SK-N-SH (cell line): ENCODE data around the gene ARL14EPL. TPM values are rescaled to one million over a fixed set of nuclear protein-coding genes. Genes with fewer than 3 reads are reported as not detected.

ENCODE experiments used
- CTCF ChIA-PET: fragments of 300-600, 350-600 bp; formaldehyde crosslinking; extraction: SDS; loops from one replicate; lab custom pipeline; 2021; lab: Yijun Ruan, JAX
- POLR2A ChIA-PET: fragments of 350-600 bp; sonication (Branson Sonifier 250); formaldehyde crosslinking; extraction: SDS; loops from one replicate; lab custom pipeline; 2020; ENCODE audit warnings: antibody characterized with exemption, inconsistent platforms; lab: Yijun Ruan, JAX
- DNase-seq: peaks from one replicate; pipeline ENCODE4 v3.0.0; 2012
- H2AFZ ChIP-seq: fragments of 200-600 bp; sonication (generic); 2 replicates; pipeline ENCODE4 v1.8.1; 2016; ENCODE audit warnings: antibody characterized with exemption, mild to moderate bottlenecking, low read depth
- H3F3A ChIP-seq: fragments of 200-600 bp; sonication (generic); replicated peaks from 2 replicates; pipeline ENCODE3; 2016; ENCODE audit warnings: antibody characterized with exemption, mild to moderate bottlenecking; ENCODE audit not compliant: insufficient read depth
- H3K27ac ChIP-seq, 2 experiments: fragments of 200-500 bp in 1 of 2; fragments of 200-600 bp in 1 of 2; sonication (Bioruptor generic) in 1 of 2; sonication (generic), shearing (Covaris generic) in 1 of 2; 2 replicates each; pipeline versions ENCODE4 v1.5.1 to v1.6.1; 2014 to 2016; ENCODE audit warnings: low read depth in 2 of 2, inconsistent platforms in 1 of 2, low read length in 1 of 2, mild to moderate bottlenecking in 1 of 2, mixed read lengths in 1 of 2
- H3K27me3 ChIP-seq: fragments of 200-600 bp; sonication (generic), shearing (Covaris generic); 2 replicates; pipeline ENCODE4 v1.6.1; 2016; ENCODE audit warnings: mixed run types; ENCODE audit not compliant: insufficient read depth
- H3K36me3 ChIP-seq, 2 experiments: fragments of 200-500 bp in 1 of 2; fragments of 200-600 bp in 1 of 2; sonication (Bioruptor generic) in 1 of 2; sonication (generic) in 1 of 2; replicated peaks in 1 of 2; 2 replicates each; pipeline versions ENCODE3 to v1.5.1; 2014 to 2016; ENCODE audit warnings: low read length in 1 of 2, mild to moderate bottlenecking in 1 of 2; ENCODE audit not compliant: insufficient read depth in 2 of 2, control insufficient read depth in 1 of 2
- H3K4me1 ChIP-seq, 2 experiments: fragments of 200-500 bp in 1 of 2; fragments of 200-600 bp in 1 of 2; sonication (Bioruptor generic) in 1 of 2; sonication (generic), shearing (Covaris generic) in 1 of 2; 2 replicates each; pipeline versions ENCODE4 v1.5.1 to v1.6.1; 2014 to 2016; ENCODE audit warnings: low read depth in 1 of 2, low read length in 1 of 2, mixed run types in 1 of 2; ENCODE audit not compliant: insufficient read depth in 2 of 2, control insufficient read depth in 1 of 2
- H3K4me2 ChIP-seq: fragments of 200-600 bp; sonication (generic), shearing (Covaris generic); 2 replicates; pipeline ENCODE4 v1.6.1; 2017; ENCODE audit warnings: mixed run types
- H3K4me3 ChIP-seq, 2 experiments: fragments of 200-500 bp in 1 of 2; fragments of 200-600 bp in 1 of 2; sonication (Bioruptor generic) in 1 of 2; sonication (generic), shearing (Covaris generic) in 1 of 2; 2 replicates each; pipeline versions ENCODE4 v1.5.1 to v1.8.1; 2014 to 2016; ENCODE audit warnings: low read depth in 2 of 2, inconsistent platforms in 1 of 2, low read length in 1 of 2, mild to moderate bottlenecking in 1 of 2, mixed read lengths in 1 of 2, moderate library complexity in 1 of 2
- H3K79me2 ChIP-seq: fragments of 200-600 bp; sonication (generic); 2 replicates; pipeline ENCODE4 v1.8.1; 2017; ENCODE audit warnings: mild to moderate bottlenecking; ENCODE audit not compliant: insufficient read depth
- H3K9ac ChIP-seq: fragments of 200-600 bp; sonication (generic); 2 replicates; pipeline ENCODE4 v1.6.1; 2017; ENCODE audit warnings: mixed run types
- H3K9me2 ChIP-seq: fragments of 200-600 bp; sonication (generic); 2 replicates; pipeline ENCODE4 v1.6.1; 2017; ENCODE audit warnings: mixed run types
- H3K9me3 ChIP-seq: fragments of 200-600 bp; sonication (generic); 2 replicates; pipeline ENCODE4 v1.6.1; 2017; ENCODE audit warnings: mixed run types, mild to moderate bottlenecking, moderate library complexity
- H4K20me1 ChIP-seq: fragments of 200-600 bp; sonication (generic); 2 replicates; pipeline ENCODE4 v1.6.1; 2017; ENCODE audit warnings: mild to moderate bottlenecking, mixed run types; ENCODE audit not compliant: insufficient read depth
- EP300 ChIP-seq, 2 experiments: IDR thresholded peaks; 2 replicates each; pipeline versions ENCODE4 v1.4.0 to v1.6.1; 2012; ENCODE audit warnings: borderline replicate concordance in 1 of 2, low read depth in 1 of 2, low read length in 1 of 2
- FOSL2 ChIP-seq: IDR thresholded peaks from 2 replicates; pipeline ENCODE4 v1.4.0; 2012; ENCODE audit warnings: low read depth, mild to moderate bottlenecking, moderate library complexity, borderline replicate concordance
- FOXJ3 ChIP-seq: sonication (generic); formaldehyde crosslinking; IDR thresholded peaks from 2 replicates; pipeline ENCODE4 v1.5.1; 2020; ENCODE audit warnings: mild to moderate bottlenecking, missing genetic modification reagents
- JUND ChIP-seq: IDR thresholded peaks from 2 replicates; pipeline ENCODE4 v1.4.0; 2012
- MEF2A ChIP-seq: IDR thresholded peaks from 2 replicates; pipeline ENCODE4 v1.4.0; 2012; ENCODE audit warnings: low read depth, borderline replicate concordance
- NRF1 ChIP-seq: IDR thresholded peaks from 2 replicates; pipeline ENCODE4 v1.6.1; 2012; ENCODE audit warnings: low read depth, mild to moderate bottlenecking, low read length
- PBX3 ChIP-seq: IDR thresholded peaks from 2 replicates; pipeline ENCODE4; 2012
- POLR2AphosphoS5 ChIP-seq: IDR thresholded peaks from 2 replicates; pipeline ENCODE4 v1.6.1; 2012; ENCODE audit warnings: low read depth, low read length
- RCOR1 ChIP-seq: fragments of 150-350 bp; IDR thresholded peaks from 2 replicates; pipeline ENCODE4 v1.6.1; 2017; ENCODE audit warnings: antibody characterized with exemption, low read length
- RFX5 ChIP-seq: IDR thresholded peaks from 2 replicates; pipeline ENCODE4 v1.6.1; 2012; ENCODE audit warnings: mild to moderate bottlenecking, improper control_type of control experiment, low read length
- SMC3 ChIP-seq: IDR thresholded peaks from 2 replicates; pipeline ENCODE4 v1.6.1; 2012; ENCODE audit warnings: low read depth, low read length, improper control_type of control experiment
- USF1 ChIP-seq: IDR thresholded peaks from 2 replicates; pipeline ENCODE4 v1.4.0; 2012; ENCODE audit warnings: low read depth, borderline replicate concordance
- WGBS: methylation state at CpG from one replicate; pipeline ENCODE4 v1.1.6; 2017; ENCODE audit warnings: low lambda C conversion rate; 5-methylcytosine and 5-hydroxymethylcytosine counted together
- polyA plus RNA-seq, 3 experiments: library from polyadenylated mRNA; depleted of rRNA; stranded (reverse); fragments of >200 nt; gene quantifications; 2 replicates each; pipeline ENCODE4 v1.2.3, GENCODE V29; 2012

ARL14EPL gene
- polyA plus RNA-seq, 1 of the 3 experiments (the other 2 are of a cell fraction), result not detected

- Histone ChIP-seq H3K9ac (no peak overlapping the region), H3K9me2 (no peaks in the 10 kb centered on the region), H3K36me3 (no peaks in the 10 kb centered on the region), H3K4me3 (no peak overlapping the region), H3F3A (no peaks in the 10 kb centered on the region), H4K20me1 (no peaks in the 10 kb centered on the region), H2AFZ (no peak overlapping the region), H3K9me3 (no peaks in the 10 kb centered on the region), H3K4me2 (no peak overlapping the region), H3K27ac (no peak overlapping the region), H3K4me1 (no peaks in the 10 kb centered on the region), H3K27me3 (no peaks in the 10 kb centered on the region), H3K79me2 (no peaks in the 10 kb centered on the region)
- TF ChIP-seq JUND, result no peak
- TF ChIP-seq SMC3, result no peak
- TF ChIP-seq USF1, result no peak
- no peak for TF ChIP-seq RCOR1
- no peak for DNase-seq
- WGBS, result 52% methylated on average over 3 of the region's 3 CpGs
- ChIA-PET POLR2A (no interaction called here), CTCF (no interaction called here)
Observed at GRCh38 chr5:116009806-116010205, 22.5 kb upstream of the ARL14EPL start.

- H3K4me1 ChIP-seq, result no peaks in the 10 kb centered on the region
- H3K4me3 ChIP-seq, result no peak overlapping the region
- H3K9me2 ChIP-seq, result no peaks in the 10 kb centered on the region
- H3K4me2 ChIP-seq, result no peak overlapping the region
- no peaks in the 10 kb centered on the region for H3K9me3 ChIP-seq
- no peaks in the 10 kb centered on the region for H3F3A ChIP-seq
- no peak for DNase-seq
- TF ChIP-seq PBX3, result no peak
- TF ChIP-seq JUND, result no peak
- no peak for TF ChIP-seq POLR2AphosphoS5
- TF ChIP-seq MEF2A, result no peak
- TF ChIP-seq FOSL2, result no peak
- TF ChIP-seq EP300 (IDR thresholded peaks at IDR 0.05; ENCODE audit: borderline replicate concordance in 1 of 2, low read depth in 1 of 2, low read length in 1 of 2), result no peak
- no peak for TF ChIP-seq FOXJ3 (CRISPR knock-in tag)
- TF ChIP-seq NRF1, result no peak
- TF ChIP-seq RFX5, result no peak
- H2AFZ ChIP-seq, result no peak overlapping the region
- POLR2A ChIA-PET, result no interaction called here
- H4K20me1 ChIP-seq, result no peaks in the 10 kb centered on the region
- no peak overlapping the region for H3K27ac ChIP-seq
- no peak overlapping the region for H3K9ac ChIP-seq
- no peaks in the 10 kb centered on the region for H3K36me3 ChIP-seq
- CTCF ChIA-PET, result no interaction called here
- no peaks in the 10 kb centered on the region for H3K79me2 ChIP-seq
- no peaks in the 10 kb centered on the region for H3K27me3 ChIP-seq
Observed at GRCh38 chr5:116011046-116011445, 21.2 kb upstream of the ARL14EPL start.
